Measurements from ENCODE around the gene PRSS53.

The PRSS53 gene

DNA sequence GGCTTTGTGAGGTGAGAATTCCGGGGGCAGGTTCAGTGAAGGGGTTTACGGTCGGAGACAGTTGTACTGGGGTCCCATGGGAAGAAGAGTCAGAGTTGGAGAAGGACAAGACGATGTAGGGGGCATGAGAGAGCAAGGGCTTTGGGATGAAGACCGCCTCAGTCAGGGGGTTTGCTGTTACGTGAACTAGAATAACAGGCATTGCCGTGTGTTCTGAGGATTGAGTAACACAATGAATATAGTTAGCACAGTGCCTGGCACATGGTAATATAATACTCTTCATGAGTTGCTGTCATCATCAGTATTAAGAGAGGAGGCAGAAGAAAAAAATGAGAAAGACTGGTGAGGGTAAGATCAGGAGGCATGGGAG is 13.9 kb downstream of the PRSS53 start:
- peak overlapping the region; percentile 75 for H3K4me3 ChIP-seq (ENCODE audit: low read length)
- H2AFZ ChIP-seq (ENCODE audit: low read depth, low read length), result peak overlapping the region; percentile 42
- no peaks in the 10 kb centered on the region for H3K9me3 ChIP-seq (ENCODE audit: low read length)
- H3K4me1 ChIP-seq (ENCODE audit: insufficient read depth, low read length), result peaks cover 15% of the 10 kb centered on the region
- H3K27me3 ChIP-seq (ENCODE audit: insufficient read depth, low read length), result no peaks in the 10 kb centered on the region
- H3K36me3 ChIP-seq (ENCODE audit: insufficient read depth, low read length), result peaks cover 40% of the 10 kb centered on the region

DNA sequence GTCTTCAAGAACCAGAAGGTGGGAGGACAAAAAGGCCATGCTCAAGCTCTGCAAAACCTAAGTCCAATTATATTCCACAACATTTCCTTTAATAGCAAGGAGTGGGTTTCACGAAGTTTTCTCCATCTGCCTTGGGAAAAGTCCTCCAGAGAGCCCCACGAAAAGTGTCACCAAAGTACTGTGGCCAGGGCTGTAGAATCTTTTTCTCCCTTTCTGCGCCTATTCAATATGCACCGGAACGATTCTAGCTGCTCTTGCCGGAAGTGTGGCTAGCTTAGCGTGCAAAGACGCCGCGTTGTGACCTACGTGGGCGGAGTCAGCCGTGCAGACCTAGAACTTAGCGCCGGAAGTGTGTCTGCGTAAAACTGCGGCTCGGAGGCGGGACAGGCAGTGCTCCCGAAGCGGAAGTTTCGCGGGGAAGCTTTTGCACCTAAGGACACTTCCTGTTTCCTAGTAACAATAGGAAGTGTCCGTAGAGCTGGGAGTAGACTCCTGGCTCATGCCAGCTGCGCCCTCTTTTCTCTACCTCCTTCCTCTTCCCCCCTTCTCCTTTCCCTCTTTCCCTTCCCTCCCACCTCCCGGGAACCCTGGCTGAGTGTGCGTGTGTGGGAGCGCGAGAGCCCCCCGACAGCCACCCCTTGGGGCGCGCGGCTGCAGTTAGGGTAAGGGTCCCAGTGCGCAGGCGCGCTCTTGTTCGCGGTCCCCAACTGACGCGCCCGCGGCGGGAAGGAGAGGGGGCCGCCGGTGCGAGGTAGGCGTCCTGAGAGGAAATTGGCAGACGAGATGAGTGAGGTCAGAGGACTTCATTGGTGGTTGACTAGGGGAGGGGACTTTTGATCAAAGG is 14.6 kb downstream of the PRSS53 start, which contains the start of the genes ZNF646 and ZNF668:
Gene ZNF646, plus strand, starts transcription at position 453 of the 844 bp plus-strand sequence. CDS start 1,903 bp downstream, outside the sequence.
Gene ZNF668, minus strand, starts transcription at position 271 of the 844 bp plus-strand sequence. CDS start 9,781 bp downstream, outside the sequence.
- Histone ChIP-seq H3K9me3 (ENCODE audit: low read length) (no peaks in the 10 kb centered on the region), H3K4me3 (ENCODE audit: low read length) (peak within 1 kb of the TSS; percentile 75)

DNA sequence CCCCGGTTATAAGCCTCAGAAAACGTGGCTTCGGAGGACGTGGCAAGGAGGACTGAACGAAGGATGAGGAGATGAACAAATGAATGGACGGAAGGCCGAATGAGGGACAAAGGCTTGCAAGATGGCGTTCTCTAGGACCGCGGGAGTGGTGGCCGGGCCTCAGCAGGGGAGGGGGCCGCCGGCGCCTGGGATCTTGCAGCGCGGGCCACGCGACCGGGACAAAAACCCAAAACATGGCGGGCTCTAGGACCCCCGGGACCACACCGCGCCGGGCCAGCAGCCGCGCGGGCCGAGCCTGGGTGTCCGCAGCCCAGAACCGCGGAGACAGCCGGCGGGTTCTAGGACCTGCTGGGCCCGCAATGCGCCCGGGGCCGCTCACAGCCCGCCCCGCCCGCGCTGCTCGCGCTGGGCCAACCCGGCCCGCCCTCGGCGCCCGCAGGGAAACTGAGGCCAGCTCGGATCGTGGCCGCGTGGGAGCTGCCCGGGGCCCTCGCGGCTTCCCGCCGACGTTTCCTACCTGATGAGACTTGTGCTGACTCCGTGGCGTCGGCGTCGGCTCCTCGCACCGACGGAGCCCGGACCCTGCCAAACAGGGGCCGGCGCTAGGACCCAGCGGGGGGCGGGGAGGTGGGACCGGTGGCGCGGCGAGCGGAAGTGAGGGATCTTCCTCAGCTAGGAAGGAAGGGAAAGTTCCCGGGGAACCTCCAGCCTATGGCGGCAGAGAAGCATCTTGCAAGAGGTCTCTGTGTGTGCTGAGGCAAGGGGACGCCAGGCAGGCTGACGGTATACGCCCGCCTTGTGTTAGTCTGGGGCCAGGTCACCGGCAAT is 15.4 kb downstream of the PRSS53 start:
- Histone ChIP-seq H3K27me3 (ENCODE audit: insufficient read depth, low read length) (no peaks in the 10 kb centered on the region), H3K36me3 (ENCODE audit: insufficient read depth, low read length) (peaks cover 26% of the 10 kb centered on the region), H2AFZ (ENCODE audit: low read depth, low read length) (peak overlapping the region; percentile 89), H3K4me3 (ENCODE audit: low read length) (peak overlapping the region; percentile 75), H3K4me1 (ENCODE audit: insufficient read depth, low read length) (peaks cover 15% of the 10 kb centered on the region), H3K9me3 (ENCODE audit: low read length) (no peaks in the 10 kb centered on the region)

More for the DNA sequence above, 14.6 kb downstream of the PRSS53 start, which contains the start of the genes ZNF646 and ZNF668:
- Histone ChIP-seq H2AFZ (ENCODE audit: low read depth, low read length) (peak within 1 kb of the TSS; percentile 89), H3K4me1 (ENCODE audit: insufficient read depth, low read length) (peaks cover 15% of the 10 kb centered on the region), H3K27me3 (ENCODE audit: insufficient read depth, low read length) (no peaks in the 10 kb centered on the region), H3K36me3 (ENCODE audit: insufficient read depth, low read length) (peaks cover 34% of the 10 kb centered on the region)

DNA sequence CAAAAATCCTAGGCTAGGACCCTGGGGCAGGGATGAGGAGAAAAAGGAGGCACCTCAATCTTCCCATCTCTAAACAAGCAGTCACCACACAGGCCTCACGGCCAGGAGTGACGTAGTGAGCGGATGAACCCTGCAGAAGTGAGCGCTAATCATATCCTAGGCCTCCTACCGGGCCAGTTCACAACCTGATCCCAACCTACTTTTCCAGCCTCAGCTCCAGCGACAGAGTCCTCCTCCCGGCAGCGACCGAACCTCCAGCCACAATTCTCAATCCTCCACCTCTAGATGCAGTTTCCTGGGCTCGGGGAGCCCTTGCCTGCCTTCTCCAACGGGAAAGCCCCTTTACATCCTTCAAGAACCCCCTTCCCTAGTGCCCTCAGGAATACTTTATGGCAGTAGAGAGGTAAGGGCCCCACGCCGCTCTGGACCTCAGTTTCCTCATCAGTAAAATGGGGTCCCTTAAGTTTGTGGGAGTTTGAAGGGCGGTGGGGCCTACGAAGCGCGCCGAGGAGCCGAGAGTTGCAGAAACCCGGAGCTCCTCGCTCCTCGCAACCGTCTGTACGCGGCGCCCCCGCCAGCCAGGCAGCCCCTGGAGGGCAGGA is 16.1 kb downstream of the PRSS53 start:
- Histone ChIP-seq H2AFZ (ENCODE audit: low read depth, low read length) (peak overlapping the region; percentile 89), H3K36me3 (ENCODE audit: insufficient read depth, low read length) (peaks cover 18% of the 10 kb centered on the region), H3K4me3 (ENCODE audit: low read length) (peak overlapping the region; percentile 75), H3K4me1 (ENCODE audit: insufficient read depth, low read length) (peaks cover 15% of the 10 kb centered on the region), H3K27me3 (ENCODE audit: insufficient read depth, low read length) (no peaks in the 10 kb centered on the region), H3K9me3 (ENCODE audit: low read length) (no peaks in the 10 kb centered on the region)

DNA sequence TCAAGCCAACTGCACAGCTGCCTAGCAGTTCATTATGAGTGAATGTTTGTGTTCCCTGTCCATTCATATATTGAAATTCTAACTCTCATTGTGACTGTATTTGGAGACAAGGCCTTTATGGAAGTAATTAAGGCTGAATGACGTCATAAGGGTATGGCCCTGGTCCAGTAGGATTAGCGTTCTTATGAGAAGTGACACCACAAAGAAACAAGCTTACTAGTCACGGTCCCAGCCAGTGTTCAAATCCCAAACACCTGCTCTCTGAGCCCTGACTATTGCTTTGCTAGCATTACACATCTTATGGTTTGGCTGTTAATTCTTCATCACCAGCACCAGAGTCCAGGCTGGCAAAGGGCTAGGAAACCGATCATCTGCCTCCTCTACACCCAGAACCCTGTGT is 16.9 kb downstream of the PRSS53 start:
- Histone ChIP-seq H3K4me1 (ENCODE audit: insufficient read depth, low read length) (peaks cover 15% of the 10 kb centered on the region), H2AFZ (ENCODE audit: low read depth, low read length) (no peak overlapping the region), H3K9me3 (ENCODE audit: low read length) (no peaks in the 10 kb centered on the region), H3K36me3 (ENCODE audit: insufficient read depth, low read length) (peaks cover 11% of the 10 kb centered on the region), H3K27me3 (ENCODE audit: insufficient read depth, low read length) (no peaks in the 10 kb centered on the region), H3K4me3 (ENCODE audit: low read length) (peak overlapping the region; percentile 75)

DNA sequence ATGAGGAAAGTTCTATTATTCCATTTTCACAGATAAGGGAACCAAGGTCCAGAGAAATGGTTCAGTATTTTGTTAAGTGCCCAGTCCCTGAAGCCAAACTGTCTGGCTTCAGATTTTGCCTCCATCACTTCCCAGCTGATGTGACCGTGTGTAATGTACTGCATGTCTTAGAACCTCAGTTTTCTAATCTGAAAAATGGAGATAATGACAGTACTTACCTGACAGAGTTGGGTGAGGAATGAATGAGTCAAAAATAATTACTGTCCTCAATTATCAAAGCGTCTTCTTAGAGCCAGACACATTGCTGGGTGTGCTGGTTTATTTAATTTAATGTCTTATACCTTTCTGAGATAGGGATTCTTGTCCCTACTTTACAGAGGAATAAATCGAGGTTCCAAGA is 21.4 kb downstream of the PRSS53 start:
- Histone ChIP-seq H3K27me3 (ENCODE audit: insufficient read depth, low read length) (no peaks in the 10 kb centered on the region), H3K9me3 (ENCODE audit: low read length) (no peaks in the 10 kb centered on the region), H3K36me3 (ENCODE audit: insufficient read depth, low read length) (peaks cover 14% of the 10 kb centered on the region), H3K4me3 (ENCODE audit: low read length) (no peak overlapping the region), H2AFZ (ENCODE audit: low read depth, low read length) (no peak overlapping the region), H3K4me1 (ENCODE audit: insufficient read depth, low read length) (peaks cover 9% of the 10 kb centered on the region)

DNA sequence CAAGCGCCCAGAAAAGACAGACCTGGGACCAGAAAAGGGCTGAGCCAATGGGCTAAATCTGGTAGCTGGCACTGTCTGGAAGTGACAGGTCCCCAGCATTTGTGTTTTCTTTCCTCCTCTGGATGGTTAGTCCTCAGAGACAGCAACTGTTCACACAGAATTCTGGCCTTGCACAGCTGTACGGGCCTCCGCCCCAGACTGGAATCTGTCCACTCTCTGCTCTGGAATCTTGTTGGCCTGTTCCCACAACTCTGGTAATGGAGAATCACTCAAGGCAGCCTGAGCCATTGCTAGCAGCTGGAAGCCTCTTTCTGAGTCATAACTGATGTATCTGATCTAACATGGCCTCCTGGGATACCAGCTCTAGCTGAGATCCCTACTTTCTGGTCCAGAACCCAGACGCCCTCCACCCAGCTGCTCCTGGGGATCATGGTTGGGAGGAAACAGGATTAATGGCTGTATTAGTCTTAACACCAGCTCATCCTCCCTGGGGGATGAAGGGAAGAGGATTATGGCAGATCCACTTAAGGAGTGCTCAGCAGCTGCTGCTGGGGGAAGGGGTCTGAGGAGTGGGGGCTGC is 23.8 kb downstream of the PRSS53 start:
- H2AFZ ChIP-seq (ENCODE audit: low read depth, low read length), result no peak overlapping the region
- H3K9me3 ChIP-seq (ENCODE audit: low read length), result no peaks in the 10 kb centered on the region
- H3K36me3 ChIP-seq (ENCODE audit: insufficient read depth, low read length), result peaks cover 35% of the 10 kb centered on the region
- H3K4me3 ChIP-seq (ENCODE audit: low read length), result no peak overlapping the region
- no peaks in the 10 kb centered on the region for H3K27me3 ChIP-seq (ENCODE audit: insufficient read depth, low read length)
- no peaks in the 10 kb centered on the region for H3K4me1 ChIP-seq (ENCODE audit: insufficient read depth, low read length)

DNA sequence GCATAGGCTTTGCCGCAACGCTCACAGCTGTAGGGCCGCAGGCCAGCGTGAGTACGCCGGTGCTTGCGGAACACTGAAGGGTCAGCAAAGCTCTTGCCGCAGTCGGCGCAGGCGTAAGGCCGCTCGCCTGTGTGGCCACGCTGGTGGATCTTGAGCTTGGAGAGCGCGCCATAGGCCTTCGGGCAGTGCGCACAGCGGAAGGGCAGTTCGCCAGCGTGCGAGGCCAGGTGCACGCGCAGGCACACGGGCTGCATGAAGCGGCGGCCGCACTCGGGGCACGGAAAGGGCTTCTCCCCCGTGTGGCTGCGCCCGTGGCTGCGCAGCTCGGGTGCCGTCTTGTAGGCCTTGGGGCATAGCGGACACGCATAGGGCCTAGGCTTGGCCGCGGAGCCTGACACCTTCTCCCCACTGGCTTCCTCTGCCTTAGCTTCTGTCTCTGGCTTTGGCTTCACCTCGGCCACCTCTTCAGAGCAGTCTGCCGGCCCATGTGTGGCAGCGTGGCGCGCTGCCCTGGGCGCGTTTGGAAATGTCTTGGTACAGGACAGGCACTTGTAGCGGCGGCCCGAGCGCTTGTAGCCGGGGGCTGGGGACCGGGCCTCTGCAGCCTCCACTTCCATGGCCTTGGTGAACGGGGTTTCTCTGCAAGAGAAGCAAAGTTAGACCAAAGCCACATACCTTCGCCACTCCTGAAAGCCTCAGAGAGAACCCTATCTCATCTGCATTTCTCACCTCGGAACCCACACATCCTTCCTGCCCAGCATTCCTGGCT is 24.7 kb downstream of the PRSS53 start:
- peaks cover 38% of the 10 kb centered on the region for H3K36me3 ChIP-seq (ENCODE audit: insufficient read depth, low read length)
- H3K27me3 ChIP-seq (ENCODE audit: insufficient read depth, low read length), result no peaks in the 10 kb centered on the region
- H3K9me3 ChIP-seq (ENCODE audit: low read length), result no peaks in the 10 kb centered on the region
- no peak overlapping the region for H2AFZ ChIP-seq (ENCODE audit: low read depth, low read length)
- H3K4me3 ChIP-seq (ENCODE audit: low read length), result no peak overlapping the region
- H3K4me1 ChIP-seq (ENCODE audit: insufficient read depth, low read length), result no peaks in the 10 kb centered on the region

DNA sequence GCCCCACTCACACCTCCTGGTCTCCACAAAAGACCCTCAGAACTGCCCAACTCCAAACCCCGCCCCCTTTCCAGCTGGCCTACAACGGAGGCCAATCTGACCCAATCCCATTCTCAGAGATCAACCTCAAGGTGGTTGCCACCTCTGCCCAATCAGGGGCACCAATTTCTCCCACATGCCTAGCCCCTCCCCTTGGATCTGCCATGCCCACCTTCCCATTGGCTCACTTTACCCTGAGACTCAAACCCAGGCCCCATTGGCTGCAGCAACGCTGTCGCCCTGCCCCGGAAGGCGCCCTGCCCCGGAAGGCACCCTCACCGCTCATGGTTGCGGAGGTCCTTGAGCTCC is 25.3 kb downstream of the PRSS53 start:
- Histone ChIP-seq H3K4me1 (ENCODE audit: insufficient read depth, low read length) (no peaks in the 10 kb centered on the region), H2AFZ (ENCODE audit: low read depth, low read length) (no peak overlapping the region), H3K9me3 (ENCODE audit: low read length) (no peaks in the 10 kb centered on the region), H3K4me3 (ENCODE audit: low read length) (no peak overlapping the region), H3K36me3 (ENCODE audit: insufficient read depth, low read length) (peaks cover 38% of the 10 kb centered on the region), H3K27me3 (ENCODE audit: insufficient read depth, low read length) (no peaks in the 10 kb centered on the region)

DNA sequence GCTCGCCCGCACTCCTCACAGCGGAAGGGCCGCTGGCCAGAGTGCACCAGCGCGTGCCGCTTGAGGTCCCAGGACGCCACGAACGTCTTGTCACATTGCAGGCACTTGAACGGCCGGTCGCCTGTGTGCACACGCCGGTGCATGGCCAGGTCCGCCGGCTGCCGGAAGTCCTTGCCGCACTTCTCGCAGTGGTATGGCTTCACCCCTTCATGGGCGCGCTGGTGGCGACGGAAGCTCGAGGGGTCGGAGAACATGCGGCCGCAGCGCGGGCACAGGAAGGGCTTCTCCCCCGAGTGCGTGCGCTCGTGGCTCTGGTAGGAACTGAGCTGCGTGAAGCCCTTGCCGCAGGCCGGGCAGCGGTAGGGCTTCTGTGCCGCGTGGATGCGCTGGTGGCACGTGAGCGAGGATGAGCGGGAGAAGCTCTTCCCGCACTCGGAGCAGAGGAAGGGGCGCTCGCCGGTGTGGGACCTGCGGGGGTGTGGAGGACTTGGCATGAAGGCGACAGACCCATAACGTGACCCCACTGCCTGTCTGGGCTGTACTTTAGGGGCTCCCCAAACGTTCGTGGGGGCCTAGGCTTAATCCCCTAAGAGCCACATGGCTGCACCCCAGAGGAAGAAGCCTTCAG is 26.8 kb downstream of the PRSS53 start:
- H3K4me1 ChIP-seq (ENCODE audit: insufficient read depth, low read length), result no peaks in the 10 kb centered on the region
- peaks cover 38% of the 10 kb centered on the region for H3K36me3 ChIP-seq (ENCODE audit: insufficient read depth, low read length)
- H2AFZ ChIP-seq (ENCODE audit: low read depth, low read length), result no peak overlapping the region
- no peak overlapping the region for H3K4me3 ChIP-seq (ENCODE audit: low read length)
- H3K9me3 ChIP-seq (ENCODE audit: low read length), result no peaks in the 10 kb centered on the region
- no peaks in the 10 kb centered on the region for H3K27me3 ChIP-seq (ENCODE audit: insufficient read depth, low read length)

DNA sequence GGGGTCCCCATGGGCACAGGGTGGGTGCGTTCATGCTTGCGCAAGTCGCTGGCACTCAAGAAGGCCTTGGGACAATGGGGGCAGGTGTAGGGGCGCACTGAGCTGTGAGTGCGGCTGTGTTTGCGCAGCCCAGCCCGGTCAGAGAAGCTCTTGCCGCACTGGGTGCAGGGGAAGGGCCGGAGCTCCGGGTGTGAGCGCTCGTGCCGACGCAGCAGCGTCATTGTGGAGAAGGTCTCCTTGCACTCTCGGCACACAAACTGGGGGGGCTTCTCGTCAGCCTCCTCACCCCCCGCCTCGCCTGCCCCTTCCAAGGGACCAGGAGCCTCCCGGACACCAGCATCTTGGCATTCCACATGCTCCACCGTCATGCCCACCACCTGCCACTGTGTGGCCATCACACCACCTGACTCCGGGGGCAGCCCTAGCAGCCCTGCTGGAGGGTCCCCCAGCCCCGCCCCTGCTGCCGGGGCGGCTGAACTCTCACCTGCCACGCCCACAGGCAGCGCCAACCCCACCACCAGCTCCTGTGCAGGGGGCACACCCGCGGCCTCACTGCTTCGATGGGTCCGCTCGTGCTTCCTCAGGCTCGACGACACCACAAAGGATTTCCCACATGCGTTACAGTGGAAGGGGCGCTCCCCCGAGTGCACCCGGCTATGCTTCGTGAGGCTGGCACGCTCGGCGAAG is 27.5 kb downstream of the PRSS53 start:
- H2AFZ ChIP-seq (ENCODE audit: low read depth, low read length), result no peak overlapping the region
- no peak overlapping the region for H3K4me3 ChIP-seq (ENCODE audit: low read length)
- H3K4me1 ChIP-seq (ENCODE audit: insufficient read depth, low read length), result no peaks in the 10 kb centered on the region
- H3K27me3 ChIP-seq (ENCODE audit: insufficient read depth, low read length), result no peaks in the 10 kb centered on the region
- H3K36me3 ChIP-seq (ENCODE audit: insufficient read depth, low read length), result peaks cover 38% of the 10 kb centered on the region
- no peaks in the 10 kb centered on the region for H3K9me3 ChIP-seq (ENCODE audit: low read length)

Measured in neuron (in vitro differentiated cells).